Measurements from ENCODE around the gene TM9SF2.

GRCh38 chr13:99514801-99515200 lies 13.5 kb downstream of the TM9SF2 start:
- TF ChIP-seq ZNF19 (tag by site-specific recombination; IDR thresholded peaks at IDR 0.05; ENCODE audit: low read depth) (no peak), KLF16 (tag by site-specific recombination; IDR thresholded peaks at IDR 0.05) (no peak)
